ENCODE measurements around the gene UPK3BL1.
"Not testable (repeated sequence)": the region's sequence is repeated elsewhere in the genome, so short reads cannot be mapped to it uniquely, and the experiment has no call there.

UPK3BL1 gene, protein sequence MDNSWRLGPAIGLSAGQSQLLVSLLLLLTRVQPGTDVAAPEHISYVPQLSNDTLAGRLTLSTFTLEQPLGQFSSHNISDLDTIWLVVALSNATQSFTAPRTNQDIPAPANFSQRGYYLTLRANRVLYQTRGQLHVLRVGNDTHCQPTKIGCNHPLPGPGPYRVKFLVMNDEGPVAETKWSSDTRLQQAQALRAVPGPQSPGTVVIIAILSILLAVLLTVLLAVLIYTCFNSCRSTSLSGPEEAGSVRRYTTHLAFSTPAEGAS

DNA sequence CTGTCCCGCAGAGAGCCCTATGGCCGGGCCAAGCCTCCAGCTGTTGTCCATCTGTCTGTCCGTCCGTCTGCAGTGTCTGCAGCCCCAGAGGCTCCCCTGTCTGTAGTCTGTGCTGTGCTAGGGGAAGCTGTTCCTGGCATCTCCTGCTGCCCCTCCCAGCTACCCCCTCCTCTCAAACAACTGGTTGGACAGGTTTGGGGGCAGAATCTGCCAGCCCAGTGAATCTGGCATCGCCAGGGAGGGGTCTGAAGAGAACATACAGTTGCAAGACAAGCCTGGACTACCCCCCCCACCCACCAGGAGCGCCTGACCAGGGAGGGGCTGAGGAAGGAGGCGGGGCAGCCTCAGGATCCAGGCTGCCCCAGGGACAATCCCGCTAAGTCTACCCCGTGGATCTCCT lies at the start of gene UPK3BL1:
TSS of gene UPK3BL1 (minus strand) at position 101 of the 400 bp plus-strand sequence. CDS start at position 51, 50 bp downstream.
- not testable (repeated sequence) for DNase-seq (ENCODE audit: low read depth in 2 of 2)

DNA sequence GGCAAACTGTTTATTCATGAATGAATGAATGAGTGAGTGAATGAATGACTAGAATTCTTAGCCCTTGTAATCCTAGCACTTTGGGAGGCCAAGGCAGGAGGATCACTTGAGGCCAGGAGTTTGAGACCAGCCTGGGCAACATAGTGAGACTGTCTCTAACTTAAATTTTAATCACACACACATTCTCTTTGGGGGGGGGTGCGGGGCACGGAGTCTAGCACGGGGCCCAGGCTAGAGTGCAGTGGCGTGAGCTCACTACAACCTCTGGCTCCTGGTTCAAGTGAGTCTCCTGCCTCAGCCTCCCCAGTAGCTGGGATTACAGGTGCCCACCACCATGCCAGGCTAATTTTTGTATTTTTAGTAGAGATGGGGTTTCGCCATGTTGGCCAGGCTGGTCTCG lies 48.0 kb upstream of the UPK3BL1 start:
- DNase-seq (ENCODE audit: low read depth in 2 of 2) = not testable (repeated sequence)

DNA sequence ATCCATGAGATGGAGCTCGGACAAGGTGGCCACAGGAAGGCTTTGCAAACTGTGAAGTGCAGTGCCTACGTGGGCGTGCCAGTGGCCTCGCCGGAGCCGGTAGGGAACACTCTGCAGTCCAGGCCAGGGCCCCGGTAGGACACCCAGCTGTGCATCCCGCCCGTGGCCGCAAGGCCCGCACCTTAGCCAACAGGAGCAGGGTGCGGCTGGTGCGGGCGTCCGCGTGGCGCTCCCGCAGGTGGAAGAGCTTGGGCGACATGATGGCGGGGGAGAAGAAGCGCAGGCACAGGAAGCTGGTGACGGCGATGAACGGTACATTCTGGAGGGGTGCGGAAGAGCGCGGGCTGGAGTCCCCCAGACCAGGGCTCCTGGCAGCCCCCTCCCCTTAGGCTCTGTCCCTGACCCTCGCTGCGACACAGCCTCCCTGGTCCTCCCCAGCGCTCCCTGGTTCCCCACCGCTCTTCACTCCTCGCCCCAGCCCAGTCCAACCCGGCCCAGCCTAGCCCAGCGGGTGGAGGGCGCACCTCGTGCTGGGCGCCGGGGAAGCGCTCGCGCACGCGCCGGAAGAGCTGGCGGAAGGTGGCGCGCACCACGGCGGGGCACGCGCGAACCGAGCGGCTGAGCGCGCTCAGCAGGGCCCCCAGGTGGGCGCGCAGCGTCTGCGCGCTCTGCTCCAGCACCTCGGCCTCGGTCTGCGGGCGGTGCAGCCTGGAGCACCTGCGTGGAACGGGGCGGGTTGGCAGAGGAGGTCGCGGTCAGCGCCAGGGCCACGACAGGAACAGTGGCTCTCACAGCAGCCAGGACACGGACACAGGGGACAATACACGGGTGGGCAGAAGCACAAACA lies 47.1 kb upstream of the UPK3BL1 start:
- not testable (repeated sequence) for DNase-seq (ENCODE audit: low read depth in 2 of 2)

DNA sequence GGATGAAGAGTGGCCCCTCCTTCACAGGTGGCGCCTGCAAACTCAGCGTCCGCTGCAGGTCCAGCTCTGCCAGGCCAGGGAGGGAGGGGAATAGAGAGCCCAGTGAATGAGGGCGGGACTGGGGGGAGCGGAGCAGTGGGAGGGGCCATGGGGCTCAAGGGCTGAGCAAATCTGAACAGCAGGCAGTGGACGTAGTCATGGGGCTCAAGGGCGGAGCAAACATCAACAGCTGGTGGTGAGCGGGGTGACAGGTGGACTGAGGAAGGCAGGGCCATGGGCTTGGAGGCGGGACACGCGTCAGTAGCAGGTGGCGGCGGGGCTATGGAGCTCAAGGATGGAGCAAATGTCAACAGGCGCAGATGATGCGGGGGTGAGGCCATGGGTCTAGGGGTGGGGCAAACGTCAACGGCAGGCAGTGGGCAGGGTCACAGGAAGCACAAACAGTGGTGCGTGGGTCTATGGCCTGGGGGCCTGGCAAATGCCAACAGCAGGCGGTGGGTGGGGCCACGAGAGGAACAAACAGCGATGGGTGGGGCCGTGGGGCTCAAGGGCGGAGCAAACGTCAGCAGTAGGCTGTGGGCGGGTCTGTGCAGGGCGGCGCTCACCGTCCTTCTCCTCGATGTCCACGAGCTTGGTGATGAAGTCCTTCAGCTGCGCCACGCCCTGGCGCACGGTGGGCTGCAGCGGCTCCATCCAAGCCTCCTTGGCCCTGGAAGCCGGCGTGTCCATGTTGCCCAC lies 45.9 kb upstream of the UPK3BL1 start:
- not testable (repeated sequence) for DNase-seq (ENCODE audit: low read depth in 2 of 2)

DNA sequence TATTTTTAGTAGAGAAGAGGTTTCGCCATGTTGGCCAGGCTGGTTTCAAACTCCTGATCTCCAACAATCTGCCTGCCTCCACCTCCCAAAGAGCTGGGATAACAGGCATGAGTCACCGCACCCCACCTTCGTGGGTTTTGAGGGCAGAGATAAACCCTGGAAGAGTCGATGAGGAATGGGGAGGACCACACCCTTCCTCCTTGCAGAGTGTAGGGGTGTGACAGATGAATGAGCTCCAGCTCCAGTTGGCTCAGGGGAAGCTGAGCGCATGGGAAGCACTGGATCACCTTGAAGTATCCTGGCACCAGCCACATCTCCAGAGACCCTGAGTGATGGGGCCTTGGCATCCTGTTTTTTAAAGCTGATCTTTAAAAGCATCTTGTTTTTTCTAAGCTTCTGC lies 40.0 kb upstream of the UPK3BL1 start:
- DNase-seq (ENCODE audit: low read depth in 2 of 2) = not testable (repeated sequence)

DNA sequence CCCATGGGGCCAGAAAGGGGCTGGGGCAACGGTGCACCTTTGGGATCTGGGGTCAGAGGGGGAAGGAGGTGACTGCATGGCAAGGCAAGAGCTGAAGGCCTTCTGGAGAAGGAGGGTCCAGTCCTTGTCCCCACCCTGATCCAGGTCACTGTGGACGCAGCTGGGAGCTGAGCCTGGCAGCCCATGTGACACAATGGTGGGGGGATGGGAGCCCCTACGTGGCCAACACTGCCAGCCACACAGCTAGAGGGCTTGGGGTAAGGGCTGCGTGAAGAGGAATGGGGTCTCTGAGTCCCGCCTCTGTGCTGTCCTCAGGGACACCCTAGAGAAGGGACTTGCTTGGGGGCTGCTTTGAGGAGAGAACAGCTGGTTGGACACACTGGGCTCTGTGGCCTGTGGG lies 38.2 kb upstream of the UPK3BL1 start:
- DNase-seq (ENCODE audit: low read depth in 2 of 2) = not testable (repeated sequence)

DNA sequence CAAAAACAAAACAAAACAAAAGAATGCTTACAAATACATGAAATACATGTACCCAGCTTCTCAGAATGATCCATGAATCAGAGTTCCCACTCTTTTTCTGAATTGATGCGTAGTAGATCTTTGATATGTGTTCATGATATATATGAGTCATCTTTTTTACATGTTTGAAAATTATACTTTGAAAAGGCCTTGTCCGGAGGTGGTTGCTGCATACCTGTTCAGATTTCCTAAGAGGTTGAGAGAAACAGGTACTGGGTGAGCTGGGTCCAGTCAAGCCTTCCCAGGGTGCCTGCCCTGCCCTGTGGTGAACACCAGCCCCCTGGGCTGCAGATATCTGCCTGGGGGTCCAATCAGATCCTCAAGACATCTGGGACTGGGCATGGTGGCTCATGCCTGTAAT lies 33.0 kb upstream of the UPK3BL1 start:
- DNase-seq (ENCODE audit: low read depth in 2 of 2) = not testable (repeated sequence)

DNA sequence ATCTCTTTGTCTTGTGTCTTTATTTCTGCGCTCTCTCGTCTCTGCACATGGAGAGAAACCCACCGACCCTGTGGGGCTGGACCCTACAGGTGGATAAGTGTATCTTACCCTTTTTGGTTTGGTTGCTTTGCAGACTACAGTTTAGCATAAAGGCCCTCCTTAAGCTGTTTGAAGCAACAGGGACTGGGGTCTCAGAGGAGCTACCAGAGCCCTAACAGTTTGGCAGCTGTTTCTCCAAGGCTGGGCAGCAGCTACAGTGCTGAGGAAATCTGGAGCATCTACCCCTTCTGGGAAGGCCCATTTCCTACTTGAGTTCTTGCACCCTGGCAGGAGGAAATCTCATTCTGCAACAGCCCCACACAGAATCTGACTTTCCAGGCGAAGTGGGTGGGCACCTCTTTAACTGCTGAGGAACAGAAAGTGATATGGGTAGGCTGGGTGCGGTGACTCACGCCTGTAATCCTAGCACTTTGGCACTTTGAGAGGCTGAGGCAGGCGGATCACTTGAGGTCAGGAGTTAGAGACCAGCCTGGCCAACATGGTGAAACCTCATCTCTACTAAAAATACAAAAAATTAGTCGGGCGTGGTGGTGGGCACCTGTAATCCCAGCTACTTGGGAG lies 31.0 kb upstream of the UPK3BL1 start:
- DNase-seq (ENCODE audit: low read depth in 2 of 2) = not testable (repeated sequence)

DNA sequence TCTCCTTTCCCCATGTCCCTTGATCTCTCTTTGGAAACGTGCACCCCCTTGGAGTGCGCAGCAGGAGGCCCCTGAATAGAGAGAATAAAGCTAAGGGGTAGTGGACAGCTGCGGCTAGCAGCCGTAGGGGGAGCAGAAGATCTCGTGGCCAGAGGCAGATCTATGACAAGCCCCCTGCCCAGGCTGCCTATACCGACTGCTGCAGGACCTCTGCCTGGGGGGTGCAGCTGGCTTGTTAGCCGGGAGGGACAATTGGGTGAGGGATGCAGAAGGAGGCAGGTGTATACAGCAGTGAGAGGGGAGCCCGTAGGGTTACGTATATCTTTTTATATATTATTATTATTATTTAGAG lies 29.3 kb upstream of the UPK3BL1 start:
- not testable (repeated sequence) for DNase-seq (ENCODE audit: low read depth in 2 of 2)

DNA sequence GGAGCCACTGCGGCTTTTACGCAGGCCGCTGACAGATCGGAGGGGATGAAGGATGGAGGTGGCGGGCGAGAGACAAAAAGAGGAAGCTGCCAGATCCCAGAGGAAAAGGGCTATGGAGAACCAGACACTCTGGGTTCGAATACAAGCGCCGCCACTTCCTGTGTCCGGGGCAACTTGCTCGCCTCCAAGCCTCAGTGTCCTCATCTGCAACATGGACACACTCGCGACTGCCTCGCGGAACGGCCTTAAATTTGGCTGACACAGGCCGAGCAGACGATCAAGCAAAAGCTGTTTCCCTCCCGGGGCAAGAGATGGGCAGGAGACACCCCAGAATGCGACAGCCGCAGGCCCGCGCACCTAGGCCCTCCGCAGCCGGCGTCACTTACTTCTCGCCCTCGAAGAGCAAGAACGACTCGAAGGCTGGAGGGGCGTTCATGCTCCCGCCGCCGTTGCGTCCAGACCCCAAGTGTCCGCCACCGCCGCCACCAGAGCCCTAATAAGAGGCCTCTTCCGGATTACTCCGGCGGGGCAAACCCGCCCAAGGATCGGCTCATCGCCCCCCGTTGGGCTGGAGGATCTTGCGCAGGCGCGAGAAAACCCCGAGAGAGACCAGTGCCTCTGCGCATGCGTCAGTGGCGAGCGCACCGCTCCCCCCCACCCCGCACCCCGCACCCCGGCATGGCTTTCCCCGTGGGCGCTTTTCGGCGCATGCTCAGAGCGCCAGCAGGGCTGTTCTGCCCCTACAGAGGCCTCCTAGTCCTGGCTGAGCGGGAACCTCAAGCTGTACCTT lies 28.8 kb upstream of the UPK3BL1 start, which contains the start of gene POLR2J2:
TSS of gene POLR2J2 (minus strand) at position 498 of the 790 bp plus-strand sequence. CDS start at position 436, 62 bp downstream.
- not testable (repeated sequence) for DNase-seq (ENCODE audit: low read depth in 2 of 2)

DNA sequence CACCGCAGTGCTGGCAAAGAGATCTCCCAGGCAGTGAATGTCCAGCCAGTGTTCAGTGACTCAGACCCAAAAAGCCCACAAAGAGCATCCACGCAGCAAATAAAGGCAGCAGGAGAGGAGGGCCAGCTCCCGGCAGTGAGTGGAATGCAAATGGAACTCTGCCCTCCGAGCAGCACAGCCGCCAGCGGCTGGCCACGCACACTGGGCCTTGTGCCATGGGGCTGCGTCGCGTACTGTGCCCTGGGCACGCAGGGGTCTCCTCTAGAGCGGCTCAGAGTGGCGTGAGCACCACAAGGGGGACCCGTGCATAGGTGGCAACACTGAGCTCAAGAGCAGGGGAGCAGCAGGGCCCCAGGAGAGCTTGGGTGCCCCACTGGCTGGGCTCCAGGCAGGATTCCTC lies 24.9 kb upstream of the UPK3BL1 start:
- DNase-seq (ENCODE audit: low read depth in 2 of 2) = not testable (repeated sequence)

DNA sequence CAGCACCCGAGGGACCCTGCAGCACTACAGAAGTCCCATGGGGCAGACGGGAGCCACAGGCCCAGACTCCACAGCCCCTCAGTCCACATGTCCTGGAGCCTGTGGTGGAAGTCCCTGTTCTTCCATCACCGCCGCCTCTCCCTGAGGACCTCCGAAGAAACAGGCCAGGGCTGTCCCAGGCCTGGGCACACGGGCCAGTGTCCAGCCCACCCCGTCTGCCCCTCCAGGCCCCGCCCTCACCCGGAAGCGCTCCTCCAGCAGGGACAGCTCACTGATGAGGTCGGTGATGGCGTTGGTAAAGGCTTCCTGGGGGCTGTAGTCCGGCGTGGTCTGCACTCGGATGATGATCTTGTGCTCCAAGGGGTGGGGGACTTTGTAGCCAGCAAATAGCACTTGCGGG lies 24.3 kb upstream of the UPK3BL1 start:
- not testable (repeated sequence) for DNase-seq (ENCODE audit: low read depth in 2 of 2)

DNA sequence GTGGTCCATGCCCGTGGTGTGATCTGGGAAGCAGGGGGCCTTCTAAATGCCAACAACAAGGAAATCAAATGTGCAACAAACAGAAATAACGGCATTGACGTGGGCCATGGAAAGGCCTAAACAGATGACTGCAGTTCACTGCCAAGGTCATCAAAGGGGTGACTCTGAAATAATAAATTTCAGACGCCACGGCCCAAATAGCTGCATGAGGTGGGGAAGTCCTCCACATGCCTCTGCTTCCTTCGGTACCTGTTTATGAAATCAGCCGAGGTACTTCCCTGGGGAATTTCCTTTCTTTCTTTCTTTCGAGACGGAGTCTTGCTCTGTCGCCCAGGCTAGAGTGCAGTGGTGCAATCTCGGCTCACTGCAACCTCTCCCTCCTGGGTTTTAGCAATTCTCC lies 22.2 kb upstream of the UPK3BL1 start:
- DNase-seq (ENCODE audit: low read depth in 2 of 2) = not testable (repeated sequence)

DNA sequence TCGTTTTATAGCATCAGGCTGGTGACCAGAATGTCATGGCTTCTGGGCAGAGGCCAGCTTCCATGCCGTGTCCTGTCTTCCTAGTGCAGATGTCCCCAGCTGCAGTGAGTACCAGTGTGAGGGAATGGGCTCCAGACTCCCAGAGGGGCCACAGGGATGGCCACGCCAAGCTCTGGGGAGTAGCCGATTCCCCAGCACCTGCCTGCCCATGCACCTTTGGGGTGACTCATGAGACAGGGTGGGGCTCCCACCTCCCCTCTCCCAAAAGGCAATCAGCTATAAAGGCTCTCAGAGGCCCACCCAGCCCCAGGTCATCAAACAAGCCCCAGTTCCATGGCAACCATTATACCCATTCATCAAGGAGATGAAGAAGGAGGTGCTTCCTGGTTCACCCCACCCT lies 7.3 kb upstream of the UPK3BL1 start, which contains the start of gene SPDYE2B:
TSS of gene SPDYE2B (plus strand) at position 396 of the 400 bp plus-strand sequence. CDS start 2,030 bp downstream, outside the sequence.
- DNase-seq (ENCODE audit: low read depth in 2 of 2) = not testable (repeated sequence)

DNA sequence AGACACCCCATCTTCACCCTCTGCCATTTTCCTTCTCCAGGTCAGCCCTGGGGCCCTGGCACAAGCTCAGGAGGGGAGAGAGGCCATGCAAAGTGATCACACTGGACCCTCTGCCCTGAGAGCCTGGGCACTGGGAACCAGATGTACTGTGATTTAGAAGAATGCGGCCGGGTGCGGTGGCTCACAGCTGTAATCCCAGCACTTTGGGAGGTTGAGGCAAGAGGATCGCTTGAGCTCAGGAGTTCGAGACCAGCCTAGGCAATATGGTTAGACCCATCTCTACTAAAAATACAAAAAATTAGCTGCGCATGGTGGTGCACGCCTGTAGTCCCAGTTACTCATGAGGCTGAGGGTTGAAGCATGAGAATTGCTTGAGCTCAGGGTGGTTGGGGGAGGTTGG lies 5.2 kb upstream of the UPK3BL1 start:
- DNase-seq (ENCODE audit: low read depth in 2 of 2) = not testable (repeated sequence)

DNA sequence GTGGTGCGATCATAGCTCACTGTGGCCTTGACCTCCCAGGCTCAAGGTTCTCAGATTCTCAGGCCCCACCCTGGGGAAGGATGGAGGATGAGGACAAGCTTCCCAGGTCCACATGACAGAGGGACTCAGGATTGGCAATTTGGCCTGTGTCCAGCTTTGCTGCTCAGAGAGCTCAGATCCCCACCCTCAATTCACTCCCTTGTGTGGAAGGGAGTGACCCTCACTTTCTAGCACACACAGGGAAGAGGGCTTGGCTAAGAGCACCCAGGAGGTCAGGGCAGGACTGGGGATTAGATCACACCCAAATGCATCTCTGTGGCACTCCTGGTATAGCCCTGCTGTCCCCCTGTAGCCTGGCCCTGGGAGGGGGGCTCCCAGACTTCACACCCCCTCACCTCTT lies 813 bp upstream of the UPK3BL1 start:
- DNase-seq (ENCODE audit: low read depth in 2 of 2) = not testable (repeated sequence)

DNA sequence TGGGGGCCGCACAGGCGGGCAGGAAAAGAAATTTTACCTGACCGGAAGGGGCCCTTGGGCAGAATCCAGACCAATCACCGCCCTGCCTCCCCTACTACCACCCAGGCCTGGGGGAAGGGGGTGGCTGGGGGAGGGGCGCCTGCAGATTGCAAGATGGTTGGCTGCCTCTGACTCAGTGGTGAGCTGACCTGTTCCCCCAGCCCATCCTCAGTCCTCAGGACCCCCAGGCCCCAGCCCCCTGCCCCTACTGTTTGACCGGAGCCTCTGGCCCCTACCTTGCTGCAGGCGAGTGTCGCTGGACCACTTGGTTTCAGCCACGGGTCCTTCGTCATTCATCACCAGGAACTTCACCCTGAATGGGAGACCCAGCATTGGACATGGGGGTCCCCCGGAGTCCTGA lies 3.7 kb downstream of the UPK3BL1 start:
- not testable (repeated sequence) for DNase-seq (ENCODE audit: low read depth in 2 of 2)

DNA sequence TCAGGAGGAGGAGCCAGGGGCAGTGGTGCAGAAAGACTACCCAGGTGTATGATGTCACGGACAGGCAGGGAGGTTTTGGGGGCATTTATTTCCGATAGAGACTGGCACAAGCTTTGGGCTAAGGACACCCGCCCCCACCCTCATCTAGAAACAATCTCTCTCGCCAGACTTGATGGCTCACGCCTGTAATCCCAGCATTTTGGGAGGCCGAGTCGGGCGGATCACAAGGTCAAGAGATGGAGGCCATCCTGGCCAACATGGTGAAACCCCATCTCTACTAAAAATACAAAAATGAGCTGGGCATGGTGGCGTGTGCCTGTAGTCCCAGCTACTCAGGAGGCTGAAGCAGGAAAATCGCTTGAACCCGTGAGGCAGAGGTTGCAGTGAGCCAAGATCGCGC lies 5.6 kb downstream of the UPK3BL1 start:
- DNase-seq (ENCODE audit: low read depth in 2 of 2) = not testable (repeated sequence)

DNA sequence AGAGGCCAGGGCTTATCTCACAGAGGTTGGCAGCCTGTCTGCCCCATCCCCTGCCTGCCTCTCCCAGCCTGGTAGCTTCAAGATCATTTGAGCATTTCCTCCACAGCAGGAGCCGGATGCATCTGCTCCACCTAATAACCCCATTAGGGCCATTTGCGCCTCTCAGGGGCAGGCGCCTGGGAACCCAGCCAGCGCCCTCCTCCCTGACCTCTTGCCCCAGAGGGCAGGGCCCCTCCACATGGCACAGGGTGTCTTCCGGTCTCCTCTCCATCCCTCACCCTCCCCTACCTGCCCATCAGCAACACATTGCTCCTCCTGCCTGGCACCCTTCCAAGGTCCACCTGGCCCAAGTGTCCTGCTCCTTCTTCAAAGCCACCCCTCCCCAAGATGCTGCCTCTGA lies 7.2 kb downstream of the UPK3BL1 start:
- DNase-seq (ENCODE audit: low read depth in 2 of 2) = not testable (repeated sequence)

DNA sequence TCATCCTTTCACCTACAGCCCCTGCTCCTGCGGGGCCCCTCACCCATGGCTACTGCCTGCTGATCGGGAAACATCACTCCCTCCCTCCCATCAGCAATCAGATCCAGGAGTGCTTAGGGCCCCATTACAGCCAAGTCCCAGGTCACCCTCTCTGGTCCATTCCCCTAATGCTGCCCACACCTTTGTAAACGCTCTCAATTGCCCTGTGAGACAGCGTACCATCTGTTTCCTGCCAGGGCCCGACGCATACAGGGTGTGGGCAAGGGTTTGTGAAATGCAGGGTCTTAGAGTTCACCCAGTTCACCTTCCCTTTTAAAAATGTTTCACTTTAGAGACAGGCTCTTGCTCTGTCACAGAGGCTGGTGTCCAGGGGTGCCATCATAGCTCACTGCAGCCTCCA lies 8.3 kb downstream of the UPK3BL1 start:
- not testable (repeated sequence) for DNase-seq (ENCODE audit: low read depth in 2 of 2)

DNA sequence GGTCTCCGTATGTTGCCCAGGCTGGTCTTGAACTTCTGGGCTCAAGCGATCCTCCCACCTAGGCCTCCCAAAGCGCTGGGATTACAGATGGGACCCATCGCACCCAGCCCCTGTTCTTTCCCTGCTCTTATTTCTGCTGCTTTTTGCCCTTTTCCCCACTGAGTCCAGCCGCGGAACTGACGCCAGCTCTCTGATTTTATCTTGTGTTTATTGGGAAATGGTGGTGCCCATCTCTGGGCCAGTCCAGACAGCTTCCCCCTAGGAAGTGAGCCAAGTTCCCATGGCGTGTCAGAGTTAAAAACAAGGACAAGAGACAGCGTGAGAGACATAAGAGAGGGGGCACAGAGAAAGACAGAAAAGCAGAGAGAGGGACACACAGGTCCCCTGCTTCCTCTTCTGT lies 12.0 kb downstream of the UPK3BL1 start:
- DNase-seq (ENCODE audit: low read depth in 2 of 2) = not testable (repeated sequence)

All from stimulated activated CD8-positive, alpha-beta memory T cell treated with anti-CD3 and anti-CD28 coated beads, Interleukin-2, amount 100 ng/mL, for 1 hour (primary cell).